Osteoblast (primary cell): Measurements from ENCODE around the gene IQCE. TPM values are rescaled to one million over a fixed set of nuclear protein-coding genes. Genes with fewer than 3 reads are reported as not detected.

Experiments
- DNase-seq: peaks from one replicate; pipeline ENCODE4 v3.0.0; 2011; ENCODE audit warnings: low spot score, mixed read lengths; ENCODE audit not compliant: insufficient read length; ENCODE audit errors: missing footprints
- H2AFZ ChIP-seq: 2 replicates; pipeline ENCODE4 v1.6.0; 2011; ENCODE audit warnings: mild to moderate bottlenecking, low read length
- H3K27ac ChIP-seq: 2 replicates; pipeline ENCODE4 v1.5.1; 2011; ENCODE audit warnings: mild to moderate bottlenecking, low read depth, low read length, moderate library complexity
- H3K27me3 ChIP-seq: 2 replicates; pipeline ENCODE4 v1.6.0; 2012; ENCODE audit warnings: mild to moderate bottlenecking, control low read depth, inconsistent platforms, low read length, moderate library complexity; ENCODE audit not compliant: insufficient read depth
- H3K36me3 ChIP-seq: 2 replicates; pipeline ENCODE4 v1.5.1; 2011; ENCODE audit warnings: mild to moderate bottlenecking, low read length, control low read depth, moderate library complexity; ENCODE audit not compliant: insufficient read depth
- H3K4me1 ChIP-seq: 2 replicates; pipeline ENCODE4 v1.5.1; 2011; ENCODE audit warnings: mild to moderate bottlenecking, low read length, control low read depth, moderate library complexity; ENCODE audit not compliant: insufficient read depth
- H3K4me2 ChIP-seq: 2 replicates; pipeline ENCODE4 v1.6.0; 2011; ENCODE audit warnings: mild to moderate bottlenecking, low read length; ENCODE audit not compliant: insufficient read depth
- H3K4me3 ChIP-seq: fragments of 200-600 bp; sonication (generic); 3 replicates; pipeline ENCODE4 v1.5.1; 2012; ENCODE audit warnings: mild to moderate bottlenecking, low read length, inconsistent platforms; ENCODE audit not compliant: insufficient read depth
- H3K79me2 ChIP-seq: 2 replicates; pipeline ENCODE4 v1.6.0; 2012; ENCODE audit warnings: mild to moderate bottlenecking, low read length, control low read depth, inconsistent platforms; ENCODE audit not compliant: insufficient read depth
- H3K9me3 ChIP-seq: 2 replicates; pipeline ENCODE4 v1.5.1; 2011; ENCODE audit warnings: low read depth, low read length, control low read depth
- H4K20me1 ChIP-seq: 2 replicates; pipeline ENCODE4 v1.6.0; 2012; ENCODE audit warnings: mild to moderate bottlenecking, low read length, control low read depth; ENCODE audit not compliant: insufficient read depth
- CTCF ChIP-seq: IDR thresholded peaks from 2 replicates; pipeline ENCODE4 v1.5.1; 2011; ENCODE audit warnings: mild to moderate bottlenecking, low read depth, low read length, moderate library complexity; ENCODE audit errors: extremely low read depth
- total RNA-seq: library from RNA; depleted of rRNA; stranded (reverse); fragments of >200 nt; gene quantifications from 2 replicates; pipeline ENCODE4 v1.2.3, GENCODE V29; 2012

The IQCE gene
- total RNA-seq, 1 donor, result 18.8 TPM

- Histone ChIP-seq H3K27me3 (no peaks in the 10 kb centered on the region), H3K4me2 (no peak overlapping the region), H3K27ac (peak overlapping the region; percentile 8), H2AFZ (no peak overlapping the region), H3K9me3 (no peaks in the 10 kb centered on the region), H3K4me3 (no peak overlapping the region), H3K4me1 (peaks cover 43% of the 10 kb centered on the region), H3K79me2 (peaks cover 79% of the 10 kb centered on the region), H4K20me1 (peaks cover 43% of the 10 kb centered on the region), H3K36me3 (no peaks in the 10 kb centered on the region)
- DNase-seq, result no peak
- no peak for TF ChIP-seq CTCF
Measured at GRCh38 chr7:2635810-2636701, 77.3 kb downstream of the IQCE start.

GRCh38 chr7:2637066-2637471 is 78.3 kb downstream of the IQCE start:
- H3K4me3 ChIP-seq, result no peak overlapping the region
- no peak overlapping the region for H3K27ac ChIP-seq

GRCh38 chr7:2637505-2638223 is 78.9 kb downstream of the IQCE start:
- H3K79me2 ChIP-seq, result peaks cover 72% of the 10 kb centered on the region
- H3K4me3 ChIP-seq, result no peak overlapping the region
- no peak overlapping the region for H3K4me2 ChIP-seq
- H3K4me1 ChIP-seq, result peaks cover 43% of the 10 kb centered on the region
- H4K20me1 ChIP-seq, result peaks cover 40% of the 10 kb centered on the region
- H3K27ac ChIP-seq, result peak overlapping the region; percentile 60
- no peaks in the 10 kb centered on the region for H3K9me3 ChIP-seq
- no peak for TF ChIP-seq CTCF
- H2AFZ ChIP-seq, result no peak overlapping the region
- no peaks in the 10 kb centered on the region for H3K36me3 ChIP-seq
- H3K27me3 ChIP-seq, result no peaks in the 10 kb centered on the region
- no peak for DNase-seq

More at GRCh38 chr7:2637066-2637471, 78.3 kb downstream of the IQCE start:
- H3K36me3 ChIP-seq, result no peaks in the 10 kb centered on the region
- peaks cover 43% of the 10 kb centered on the region for H4K20me1 ChIP-seq
- H3K4me1 ChIP-seq, result peaks cover 48% of the 10 kb centered on the region
- no peak for TF ChIP-seq CTCF
- no peaks in the 10 kb centered on the region for H3K9me3 ChIP-seq
- H2AFZ ChIP-seq, result no peak overlapping the region
- H3K4me2 ChIP-seq, result no peak overlapping the region
- H3K27me3 ChIP-seq, result no peaks in the 10 kb centered on the region
- peaks cover 78% of the 10 kb centered on the region for H3K79me2 ChIP-seq
- no peak for DNase-seq
